Hippocampal formation (tissue), 2 donors: ENCODE data around the gene LRP5.

ENCODE experiments used
- DNase-seq, 2 donors: peaks; one replicate each; lab custom pipeline; 2025; lab: John Stamatoyannopoulos, UW

Gene LRP5

GRCh38 chr11:68371171-68372041 lies 59.0 kb downstream of the LRP5 start:
- DNase-seq: no peak

- no peak for DNase-seq
Measured at GRCh38 chr11:68372114-68372513, 59.7 kb downstream of the LRP5 start.

- DNase-seq: no peak
Measured at GRCh38 chr11:68372625-68373024, 60.2 kb downstream of the LRP5 start.

GRCh38 chr11:68373189-68373814 lies 60.9 kb downstream of the LRP5 start:
- peak in 1 of 2 donors; percentile 7 for DNase-seq

GRCh38 chr11:68373815-68374501 lies 61.6 kb downstream of the LRP5 start:
- DNase-seq: peak; percentile 31 to 38

- no peak for DNase-seq
Measured at GRCh38 chr11:68374531-68374930, 62.1 kb downstream of the LRP5 start.

GRCh38 chr11:68375337-68375736 lies 62.9 kb downstream of the LRP5 start:
- no peak for DNase-seq

GRCh38 chr11:68375766-68376165 lies 63.4 kb downstream of the LRP5 start:
- DNase-seq: no peak

GRCh38 chr11:68377389-68377795 lies 65.0 kb downstream of the LRP5 start:
- DNase-seq: no peak

- no peak for DNase-seq
Measured at GRCh38 chr11:68379206-68379605, 66.8 kb downstream of the LRP5 start.

GRCh38 chr11:68380786-68381622 lies 68.6 kb downstream of the LRP5 start:
- no peak for DNase-seq

- DNase-seq: peak in 1 of 2 donors; percentile 5
Measured at GRCh38 chr11:68381716-68382115, 69.3 kb downstream of the LRP5 start.

GRCh38 chr11:68382358-68382998 lies 70.1 kb downstream of the LRP5 start:
- DNase-seq: no peak

- peak in 1 of 2 donors; percentile 25 for DNase-seq
Measured at GRCh38 chr11:68383976-68384501, 71.6 kb downstream of the LRP5 start.

- DNase-seq: no peak
Measured at GRCh38 chr11:68384530-68385081, 72.2 kb downstream of the LRP5 start.

GRCh38 chr11:68385128-68385527 lies 72.7 kb downstream of the LRP5 start:
- DNase-seq: no peak

GRCh38 chr11:68386331-68386978 lies 74.1 kb downstream of the LRP5 start:
- DNase-seq: no peak

- DNase-seq: no peak
Measured at GRCh38 chr11:68387840-68388239, 75.4 kb downstream of the LRP5 start.

- no peak for DNase-seq
Measured at GRCh38 chr11:68388595-68389198, 76.3 kb downstream of the LRP5 start.

- DNase-seq: no peak
Measured at GRCh38 chr11:68390315-68390714, 77.9 kb downstream of the LRP5 start.
